Uterus (tissue), 2 donors: ENCODE data around the gene LOXL1.

Source experiments
- CTCF ChIP-seq, 4 experiments: fragments of 200-600 bp in 2 of 4; fragments of 450-650 bp in 2 of 4; sonication (generic) in 2 of 4; IDR thresholded peaks; one replicate each; pipeline ENCODE4 v1.5.1; 2016 to 2019; ENCODE audit warnings: antibody characterized with exemption in 4 of 4, mild to moderate bottlenecking in 2 of 4, moderate library complexity in 1 of 4
- POLR2A ChIP-seq, 2 donors: fragments of 450-650 bp; IDR thresholded peaks; one replicate each; pipeline ENCODE4 v1.6.1; 2016; ENCODE audit warnings: antibody characterized with exemption in 2 of 2, mild to moderate bottlenecking in 1 of 2, moderate library complexity in 1 of 2

- TF ChIP-seq POLR2A (IDR thresholded peaks at IDR 0.05): no peak
- TF ChIP-seq CTCF (IDR thresholded peaks at IDR 0.05): no peak
Measured at GRCh38 chr15:73982222-73982962, 56.1 kb downstream of the LOXL1 start.
